PC-9 (cell line): ENCODE measurements around the gene MBNL2. TPM values are rescaled to one million over a fixed set of nuclear protein-coding genes. Genes with fewer than 3 reads are reported as not detected.

Experiments
- BruUV-seq: library from RNA; stranded (reverse); fragments of 400-500 nt; replicated peaks from 2 replicates; lab custom pipeline; 2021; lab: Mats Ljungman, UMichigan
- CTCF ChIA-PET: fragments of 300-600 bp; sonication (Branson Sonifier 250); formaldehyde crosslinking; loops from one replicate; lab custom pipeline; 2022; ENCODE audit warnings: antibody characterized with exemption; lab: Charles Lee
- POLR2A ChIA-PET: fragments of 300-600 bp; sonication (Branson Sonifier 250); formaldehyde crosslinking; loops from one replicate; lab custom pipeline; 2022; ENCODE audit warnings: antibody characterized with exemption; ENCODE audit not compliant: unreplicated experiment; lab: Charles Lee
- DNase-seq, 2 experiments: peaks; one replicate each; pipeline versions ENCODE4 v3.0.0 to v3.0.0-alpha.2; 2015 to 2022; ENCODE audit warnings: mixed read lengths in 1 of 2
- H2AFZ ChIP-seq: fragments of 200-600 bp; sonication (generic); 2 replicates; pipeline ENCODE4 v1.8.1; 2017; ENCODE audit warnings: antibody characterized with exemption
- H3F3A ChIP-seq: fragments of 200-600 bp; sonication (generic); 2 replicates; pipeline ENCODE4 v1.8.1; 2017; ENCODE audit warnings: antibody characterized with exemption, mild to moderate bottlenecking, low read depth; ENCODE audit not compliant: insufficient read depth
- H3K27ac ChIP-seq: fragments of 200-600 bp; sonication (generic); 2 replicates; pipeline ENCODE4 v1.6.1; 2016; ENCODE audit warnings: mixed run types
- H3K27me3 ChIP-seq: fragments of 200-600 bp; sonication (generic); 2 replicates; pipeline ENCODE4 v1.6.1; 2016; ENCODE audit warnings: low read depth, mixed run types; ENCODE audit not compliant: insufficient read depth
- H3K36me3 ChIP-seq: fragments of 200-600 bp; sonication (generic); 2 replicates; pipeline ENCODE4 v1.6.1; 2016; ENCODE audit warnings: low read depth, mixed run types
- H3K4me1 ChIP-seq: fragments of 200-600 bp; sonication (generic); replicated peaks from 2 replicates; pipeline ENCODE4 v1.6.1; 2016; ENCODE audit warnings: mixed run types; ENCODE audit not compliant: insufficient read depth
- H3K4me2 ChIP-seq: fragments of 200-600 bp; sonication (generic); 2 replicates; pipeline ENCODE4 v1.6.1; 2017; ENCODE audit warnings: mixed run types
- H3K4me3 ChIP-seq: fragments of 200-600 bp; sonication (generic); 2 replicates; pipeline ENCODE4 v1.6.1; 2016; ENCODE audit warnings: mixed run types
- H3K79me2 ChIP-seq: fragments of 200-600 bp; sonication (generic); 2 replicates; pipeline ENCODE4 v1.6.1; 2017; ENCODE audit warnings: low read depth, mixed run types
- H3K9me2 ChIP-seq: fragments of 200-600 bp; sonication (generic); 2 replicates; pipeline ENCODE4 v1.8.1; 2017; ENCODE audit warnings: mild to moderate bottlenecking; ENCODE audit not compliant: insufficient read depth
- H3K9me3 ChIP-seq: fragments of 200-600 bp; sonication (generic); 2 replicates; pipeline ENCODE4 v1.8.1; 2016; ENCODE audit warnings: low read depth; ENCODE audit not compliant: insufficient read depth
- H4K20me1 ChIP-seq: fragments of 200-600 bp; sonication (generic); 2 replicates; pipeline ENCODE4 v1.8.1; 2017; ENCODE audit not compliant: insufficient read depth
- EZH2 ChIP-seq: fragments of 200-600 bp; sonication (generic); IDR thresholded peaks from 2 replicates; pipeline ENCODE4 v1.8.0; 2017; ENCODE audit warnings: antibody characterized with exemption, low read depth
- intact Hi-C: fragments of 100-400 bp; cut with micrococcal nuclease; formaldehyde crosslinking; loops from one replicate; pipeline ENCODE4 v1.10.0; 2022; ENCODE audit not compliant: unreplicated experiment
- total RNA-seq: library from RNA; stranded (reverse); gene quantifications from 2 replicates; pipeline ENCODE4 v1.2.3, GENCODE V29; 2021
- TF ChIP-seq, protein P1 (sequence below): fragments of 200-600 bp; sonication (generic); conservative IDR thresholded peaks from 2 replicates; pipeline ENCODE4 v1.6.1; 2017; ENCODE audit warnings: mixed run types, antibody characterized with exemption, mild to moderate bottlenecking, moderate library complexity

Gene MBNL2
- total RNA-seq, 1 experiment from 2014 or later: 91.3 TPM

DNA sequence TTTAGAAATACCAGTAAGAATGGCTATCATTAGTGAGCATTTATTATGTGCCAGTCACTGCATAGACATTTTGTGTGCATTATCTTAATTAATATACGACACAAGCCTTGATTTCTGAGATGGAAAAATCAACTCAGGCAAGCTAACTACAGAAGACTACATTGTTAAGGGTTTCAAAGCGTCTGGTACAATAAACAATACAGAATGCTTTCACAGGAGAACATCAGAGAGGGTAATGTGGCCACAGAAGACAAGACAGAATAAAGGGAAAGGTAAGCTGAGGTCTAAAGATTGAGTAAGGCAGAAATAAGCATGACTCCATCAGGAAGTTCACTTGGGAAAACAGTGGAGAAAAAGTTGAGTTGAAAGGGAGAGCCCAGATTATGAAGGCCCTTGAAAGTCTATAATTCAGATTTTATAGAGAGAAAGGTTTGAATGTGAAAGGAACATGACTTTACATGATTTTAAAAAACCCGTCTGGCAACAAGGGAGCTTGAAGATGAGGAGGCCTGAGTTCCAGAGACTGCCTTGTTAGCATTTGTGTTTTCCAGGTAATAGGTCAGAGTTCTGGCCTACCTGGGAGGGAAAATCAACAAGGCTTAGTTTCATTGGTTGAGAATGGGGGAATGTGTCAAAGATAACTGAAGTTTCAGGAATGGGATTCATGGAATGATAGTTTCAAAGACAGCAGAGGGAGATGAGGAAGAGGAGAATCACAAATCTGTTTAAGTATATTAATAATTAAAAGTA lies 1.8 kb upstream of the MBNL2 start:
- intact Hi-C loops: loop anchor here (5.0 to 10.0 kb wide), 2 partner anchors 43 to 344 kb away; no protein-coding TSS in a partner anchor
- ChIA-PET POLR2A (interaction anchor here (0.5 to 0.6 kb wide), 2 partner anchors 37 to 88 kb away, joined by 4 to 5 read pairs; no protein-coding TSS in a partner anchor), CTCF (no interaction called here)
- TF ChIP-seq EZH2: no peak
- TF ChIP-seq, protein P1, sequence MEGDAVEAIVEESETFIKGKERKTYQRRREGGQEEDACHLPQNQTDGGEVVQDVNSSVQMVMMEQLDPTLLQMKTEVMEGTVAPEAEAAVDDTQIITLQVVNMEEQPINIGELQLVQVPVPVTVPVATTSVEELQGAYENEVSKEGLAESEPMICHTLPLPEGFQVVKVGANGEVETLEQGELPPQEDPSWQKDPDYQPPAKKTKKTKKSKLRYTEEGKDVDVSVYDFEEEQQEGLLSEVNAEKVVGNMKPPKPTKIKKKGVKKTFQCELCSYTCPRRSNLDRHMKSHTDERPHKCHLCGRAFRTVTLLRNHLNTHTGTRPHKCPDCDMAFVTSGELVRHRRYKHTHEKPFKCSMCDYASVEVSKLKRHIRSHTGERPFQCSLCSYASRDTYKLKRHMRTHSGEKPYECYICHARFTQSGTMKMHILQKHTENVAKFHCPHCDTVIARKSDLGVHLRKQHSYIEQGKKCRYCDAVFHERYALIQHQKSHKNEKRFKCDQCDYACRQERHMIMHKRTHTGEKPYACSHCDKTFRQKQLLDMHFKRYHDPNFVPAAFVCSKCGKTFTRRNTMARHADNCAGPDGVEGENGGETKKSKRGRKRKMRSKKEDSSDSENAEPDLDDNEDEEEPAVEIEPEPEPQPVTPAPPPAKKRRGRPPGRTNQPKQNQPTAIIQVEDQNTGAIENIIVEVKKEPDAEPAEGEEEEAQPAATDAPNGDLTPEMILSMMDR: no peak
- Histone ChIP-seq H3K4me3 (peak overlapping the region; percentile 7; the same call in 1 of the 2 replicates), H3K4me2 (peak overlapping the region; percentile 95), H3K9me2 (no peaks in the 10 kb centered on the region), H3K79me2 (peaks cover 39% of the 10 kb centered on the region), H3K4me1 (peaks cover 30% of the 10 kb centered on the region), H3K36me3 (peaks cover 27% of the 10 kb centered on the region), H2AFZ (peak overlapping the region; percentile 66), H3K9me3 (no peaks in the 10 kb centered on the region), H3K27me3 (no peaks in the 10 kb centered on the region), H4K20me1 (peaks cover 2% of the 10 kb centered on the region), H3F3A (peaks cover 49% of the 10 kb centered on the region), H3K27ac (peak overlapping the region; percentile 63)
- BruUV-seq: no TSS peak
- DNase-seq: peak in 1 of 2 experiments; percentile 58

GRCh38 chr13:97221046-97221445 lies 1.1 kb upstream of the MBNL2 start:
- no peaks in the 10 kb centered on the region for H3K9me3 ChIP-seq
- POLR2A ChIA-PET: no interaction called here
- H3K4me1 ChIP-seq: peaks cover 37% of the 10 kb centered on the region
- TF ChIP-seq, protein P1: no peak
- TF ChIP-seq EZH2: no peak
- peaks cover 49% of the 10 kb centered on the region for H3F3A ChIP-seq
- H3K4me3 ChIP-seq: no peak overlapping the region; the same call in 1 of the 2 replicates
- H3K36me3 ChIP-seq: peaks cover 31% of the 10 kb centered on the region
- CTCF ChIA-PET: interaction anchor here (2.4 kb wide), 1 partner anchor 111 kb away, joined by 12 read pairs; no protein-coding TSS in a partner anchor
- no peaks in the 10 kb centered on the region for H3K9me2 ChIP-seq
- no peak for DNase-seq
- H3K27ac ChIP-seq: peak overlapping the region; percentile 85
- BruUV-seq: no TSS peak
- intact Hi-C loops: loop anchor here (5.0 to 10.0 kb wide), 2 partner anchors 44 to 344 kb away; no protein-coding TSS in a partner anchor
- peak overlapping the region; percentile 95 for H3K4me2 ChIP-seq
- no peak overlapping the region for H2AFZ ChIP-seq
- H4K20me1 ChIP-seq: peaks cover 10% of the 10 kb centered on the region
- H3K79me2 ChIP-seq: peaks cover 46% of the 10 kb centered on the region
- no peaks in the 10 kb centered on the region for H3K27me3 ChIP-seq

DNA sequence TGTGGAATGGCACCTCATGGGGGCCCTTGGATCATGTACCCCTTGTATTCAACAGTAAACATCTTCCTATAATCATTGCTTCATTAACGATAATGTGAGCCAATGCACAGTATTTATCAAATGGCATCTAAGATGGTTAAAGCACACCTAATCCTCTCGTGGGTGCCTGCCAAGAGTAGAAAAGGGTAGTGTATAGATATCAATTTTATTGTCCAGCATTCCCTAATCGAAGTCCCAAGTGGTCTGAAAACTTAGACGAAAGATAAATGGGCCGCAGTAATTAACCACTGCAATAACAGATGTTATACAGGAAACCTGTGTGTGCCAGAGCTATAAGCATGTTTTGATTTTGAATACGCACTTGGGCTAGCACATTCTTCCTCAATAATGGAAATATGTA lies 667 bp upstream of the MBNL2 start:
- TF ChIP-seq EZH2: no peak
- POLR2A ChIA-PET: interaction anchor here (0.5 to 1.0 kb wide), 6 partner anchors 29 to 112 kb away, joined by 3 to 14 read pairs (median 10); no protein-coding TSS in a partner anchor
- Histone ChIP-seq H2AFZ (no peak overlapping the region), H3K36me3 (peaks cover 35% of the 10 kb centered on the region), H3K9me3 (no peaks in the 10 kb centered on the region), H3K27me3 (no peaks in the 10 kb centered on the region), H3F3A (peaks cover 49% of the 10 kb centered on the region), H3K4me3 (peak overlapping the region; percentile 81; the same call in 1 of the 2 replicates), H3K4me2 (peak overlapping the region; percentile 95), H3K4me1 (peaks cover 41% of the 10 kb centered on the region), H3K79me2 (peaks cover 50% of the 10 kb centered on the region), H3K9me2 (no peaks in the 10 kb centered on the region), H4K20me1 (peaks cover 14% of the 10 kb centered on the region), H3K27ac (peak overlapping the region; percentile 85)
- CTCF ChIA-PET: interaction anchor here (2.4 kb wide), 1 partner anchor 112 kb away, joined by 12 read pairs; no protein-coding TSS in a partner anchor
- no peak for DNase-seq
- intact Hi-C loops: loop anchor here (5.0 to 10.0 kb wide), 2 partner anchors 44 to 343 kb away; no protein-coding TSS in a partner anchor
- TSS peak; percentile 53 for BruUV-seq
